Activated T-cell treated with anti-CD3 and anti-CD28 coated beads, Interleukin-2, amount 50 U/mL, for 72 hours (primary cell): Measurements from ENCODE around the gene NRCAM. TPM values are rescaled to one million over a fixed set of nuclear protein-coding genes. Genes with fewer than 3 reads are reported as not detected.

Experiments used
- ATAC-seq, 2 donors: fragments of 150-1000 bp; cut with Tn5 transposase; replicated peaks in 1 of 2; 2 replicates each; pipeline ENCODE4 v1.10.0; 2021; ENCODE audit warnings: moderate library complexity in 2 of 2, mild to moderate bottlenecking in 1 of 2
- DNase-seq, 2 donors: peaks; one replicate each; pipeline ENCODE4 v3.0.0; 2021 to 2022; ENCODE audit warnings: mixed read lengths in 1 of 2
- H3K27ac Mint-ChIP-seq: one replicate; pipeline ENCODE4 v1.8.0; 2022; ENCODE audit warnings: mild to moderate bottlenecking, moderate library complexity, mixed read lengths
- H3K27me3 Mint-ChIP-seq: one replicate; pipeline ENCODE4 v1.8.0; 2022; ENCODE audit warnings: low read depth, mixed read lengths
- H3K36me3 Mint-ChIP-seq, 2 donors: one replicate each; pipeline ENCODE4 v1.8.0; 2022; ENCODE audit warnings: mixed read lengths in 2 of 2, mild to moderate bottlenecking in 1 of 2; ENCODE audit not compliant: insufficient read depth in 2 of 2
- H3K4me1 Mint-ChIP-seq: one replicate; pipeline ENCODE4 v1.8.0; 2022; ENCODE audit warnings: low read depth, mixed read lengths
- H3K4me3 Mint-ChIP-seq, 2 donors: one replicate each; pipeline ENCODE4 v1.8.0; 2022; ENCODE audit warnings: mild to moderate bottlenecking in 2 of 2, mixed read lengths in 2 of 2, moderate library complexity in 2 of 2
- H3K9me3 Mint-ChIP-seq, 2 donors: one replicate each; pipeline ENCODE4 v1.8.0; 2022; ENCODE audit warnings: mixed read lengths in 2 of 2
- total RNA-seq, 2 donors: library from RNA; stranded (reverse); gene quantifications; one replicate each; pipeline ENCODE4 v1.2.3, GENCODE V29; 2022

NRCAM gene
- total RNA-seq, 2 donors from 2014 or later, result 2.5 to 4.1 TPM

DNA sequence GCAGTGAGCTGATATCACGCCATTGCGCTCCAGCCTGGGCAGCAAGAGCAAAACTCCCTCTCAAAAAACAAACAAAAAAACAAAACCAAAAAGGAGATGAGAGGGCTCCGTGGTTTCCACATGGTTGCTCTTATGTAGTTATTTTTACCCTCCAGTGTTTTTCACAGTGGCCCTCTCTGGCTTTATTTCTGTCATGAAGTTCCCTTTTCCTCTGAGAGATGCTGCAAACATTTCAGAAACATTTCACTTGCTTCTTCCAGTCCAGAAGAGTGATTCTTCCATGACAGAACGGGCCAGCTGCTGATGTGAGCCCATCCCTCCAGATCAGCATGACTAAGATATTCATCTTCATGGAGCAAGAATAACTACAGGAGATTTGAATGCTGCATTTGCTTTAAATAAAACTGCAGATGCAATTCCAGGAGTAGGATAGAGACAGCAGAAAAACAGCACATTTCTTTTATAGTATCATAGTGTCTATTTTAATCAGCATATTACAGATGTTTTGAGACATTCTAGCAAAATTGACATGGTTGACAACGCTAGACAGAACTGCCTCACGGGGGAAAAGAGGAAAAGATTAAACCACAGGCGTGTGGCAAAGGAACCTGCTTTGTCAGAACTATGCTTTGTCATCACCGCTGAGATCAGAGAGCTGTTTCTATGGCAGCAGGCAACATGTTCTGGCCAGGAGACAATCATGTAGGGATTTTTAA, 40.3 kb downstream of the NRCAM start:
- H3K4me3 Mint-ChIP-seq, result peak overlapping the region in 1 of 2 donors; percentile 47
- peak overlapping the region; percentile 22 for H3K27ac Mint-ChIP-seq
- H3K4me1 Mint-ChIP-seq, result peaks cover 29% of the 10 kb centered on the region
- H3K9me3 Mint-ChIP-seq, result peaks cover 0 to 1% of the 10 kb centered on the region in 2 donors
- peak; percentile 90 to 91 for ATAC-seq
- H3K27me3 Mint-ChIP-seq, result peaks cover 64% of the 10 kb centered on the region
- H3K36me3 Mint-ChIP-seq, result peaks cover 0 to 1% of the 10 kb centered on the region in 2 donors
- peak; percentile 42 to 44 for DNase-seq

DNA sequence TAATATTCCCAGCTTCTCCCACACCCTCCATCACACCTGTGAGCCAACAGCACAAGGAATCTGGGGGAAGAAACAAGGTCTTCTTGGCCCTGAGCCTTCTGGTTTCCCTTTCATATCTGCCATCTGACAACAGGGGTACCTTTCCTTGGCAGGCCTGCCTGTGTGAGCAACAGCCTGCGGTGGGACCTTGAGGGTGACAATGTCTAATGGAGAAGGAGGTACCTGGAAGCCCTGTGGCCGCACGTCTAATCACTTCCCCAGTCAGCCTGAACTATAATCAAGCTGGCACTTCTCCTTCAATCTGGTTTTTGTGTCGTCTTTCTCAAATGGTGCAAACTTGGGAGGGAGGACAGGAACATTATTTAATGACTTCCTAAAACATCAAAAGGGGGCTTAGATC, 41.2 kb downstream of the NRCAM start:
- DNase-seq (no peak), ATAC-seq (no peak)
- Mint-ChIP-seq H3K4me3 (no peak overlapping the region), H3K27me3 (peaks cover 56% of the 10 kb centered on the region), H3K4me1 (peaks cover 20% of the 10 kb centered on the region), H3K9me3 (peaks cover 0 to 1% of the 10 kb centered on the region in 2 donors), H3K27ac (no peak overlapping the region), H3K36me3 (peaks cover 0 to 1% of the 10 kb centered on the region in 2 donors)

GRCh38 chr7:108413782-108414492, 42.3 kb downstream of the NRCAM start:
- ATAC-seq (peak; percentile 74 to 75), DNase-seq (peak in 1 of 2 donors; percentile 21)
- H3K4me1 Mint-ChIP-seq, result peaks cover 15% of the 10 kb centered on the region
- peaks cover 0 to 1% of the 10 kb centered on the region in 2 donors for H3K9me3 Mint-ChIP-seq
- H3K36me3 Mint-ChIP-seq, result peaks cover 0 to 1% of the 10 kb centered on the region in 2 donors
- H3K27ac Mint-ChIP-seq, result no peak overlapping the region
- H3K4me3 Mint-ChIP-seq, result no peak overlapping the region
- H3K27me3 Mint-ChIP-seq, result peaks cover 44% of the 10 kb centered on the region

DNA sequence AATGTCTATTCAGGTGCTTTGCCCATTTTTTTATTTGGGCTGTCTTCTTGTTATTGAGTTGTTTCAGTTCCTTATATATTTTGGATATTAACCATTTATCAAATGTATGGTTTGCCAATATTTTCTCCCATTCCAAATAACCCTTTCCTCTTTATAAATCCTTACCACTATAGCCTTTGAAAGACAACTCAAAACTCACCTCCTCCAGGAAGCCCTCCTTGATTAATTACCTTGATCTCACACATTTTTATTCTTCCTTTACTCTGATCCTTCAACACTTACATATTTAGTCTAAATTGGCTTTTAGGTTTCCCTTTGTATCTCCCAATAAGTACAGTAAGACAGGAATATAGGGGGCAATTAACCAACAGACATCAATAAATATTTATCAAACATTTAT, 42.9 kb downstream of the NRCAM start:
- no peak for ATAC-seq
- peaks cover 40% of the 10 kb centered on the region for H3K27me3 Mint-ChIP-seq

DNA sequence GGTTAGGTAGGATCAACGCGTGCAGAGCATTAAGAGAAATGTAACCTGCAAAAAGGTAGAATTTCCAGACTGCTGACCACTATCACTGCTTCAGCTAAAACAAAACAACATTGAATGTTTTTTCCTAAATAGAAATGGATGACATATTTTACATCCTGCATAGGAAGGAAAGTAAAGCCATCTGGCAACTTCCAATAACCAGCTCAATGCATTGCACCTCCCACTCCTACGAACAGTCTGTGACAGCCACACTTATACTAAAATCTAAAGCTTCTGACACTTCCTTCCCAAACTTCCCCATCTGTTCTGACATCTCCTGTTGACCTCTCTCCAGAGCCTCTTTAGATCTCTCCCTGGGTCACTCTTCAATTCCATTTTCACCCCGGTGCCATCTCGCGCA, 47.1 kb downstream of the NRCAM start:
- Mint-ChIP-seq H3K9me3 (peaks cover 0 to 1% of the 10 kb centered on the region in 2 donors), H3K4me3 (no peak overlapping the region), H3K27me3 (peaks cover 15% of the 10 kb centered on the region), H3K27ac (no peak overlapping the region), H3K36me3 (peaks cover 0 to 1% of the 10 kb centered on the region in 2 donors), H3K4me1 (no peaks in the 10 kb centered on the region)
- DNase-seq (no peak), ATAC-seq (no peak)

More for the DNA sequence above, 42.9 kb downstream of the NRCAM start:
- no peak overlapping the region for H3K27ac Mint-ChIP-seq
- H3K4me1 Mint-ChIP-seq, result peaks cover 12% of the 10 kb centered on the region
- H3K36me3 Mint-ChIP-seq, result peaks cover 0 to 1% of the 10 kb centered on the region in 2 donors
- H3K4me3 Mint-ChIP-seq, result no peak overlapping the region
- no peak for DNase-seq
- H3K9me3 Mint-ChIP-seq, result peaks cover 0 to 1% of the 10 kb centered on the region in 2 donors

DNA sequence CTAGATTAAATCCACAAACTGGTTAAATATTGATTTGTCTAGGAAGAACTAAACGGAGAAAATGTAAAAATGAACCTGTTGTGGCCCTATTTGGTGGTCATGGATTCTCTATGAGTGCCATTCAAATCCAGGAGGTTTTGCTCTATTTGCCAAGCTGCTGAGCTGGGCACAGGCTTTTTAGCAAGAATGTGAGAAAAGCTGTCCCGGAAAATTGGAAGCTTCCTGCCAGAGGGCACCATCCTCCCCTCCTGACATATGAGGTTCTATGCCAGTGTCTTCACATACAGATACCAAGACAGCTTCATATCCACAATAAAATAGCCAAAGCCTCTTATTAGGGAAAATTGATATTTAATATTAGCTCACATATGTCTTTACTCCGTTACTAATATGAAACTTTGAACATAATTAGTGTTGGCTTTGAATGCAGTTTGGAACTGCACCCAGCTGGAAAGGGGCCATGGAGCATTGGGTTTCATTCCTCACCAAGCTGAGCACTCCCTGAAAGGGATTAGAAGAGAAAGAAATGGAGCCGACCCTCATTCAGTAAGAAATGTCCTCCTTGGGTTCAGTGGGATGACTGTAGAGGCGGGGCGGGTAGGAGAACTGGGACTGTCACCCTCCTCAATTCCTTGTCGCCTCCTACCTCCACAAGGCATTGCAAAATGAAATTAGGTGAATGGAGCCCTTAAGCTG, 47.8 kb downstream of the NRCAM start:
- Mint-ChIP-seq H3K9me3 (peaks cover 0 to 1% of the 10 kb centered on the region in 2 donors), H3K4me3 (no peak overlapping the region), H3K36me3 (no peaks in the 10 kb centered on the region), H3K4me1 (no peaks in the 10 kb centered on the region), H3K27me3 (peaks cover 9% of the 10 kb centered on the region), H3K27ac (no peak overlapping the region)
- no peak for ATAC-seq
- no peak for DNase-seq

- no peak for DNase-seq
- Mint-ChIP-seq H3K36me3 (no peaks in the 10 kb centered on the region), H3K4me1 (peaks cover 3% of the 10 kb centered on the region), H3K27me3 (peaks cover 1% of the 10 kb centered on the region), H3K27ac (no peak overlapping the region), H3K9me3 (no peaks in the 10 kb centered on the region), H3K4me3 (no peak overlapping the region)
- no peak for ATAC-seq
Observed at GRCh38 chr7:108407676-108408075, 48.6 kb downstream of the NRCAM start.

GRCh38 chr7:108406222-108406890, 49.9 kb downstream of the NRCAM start:
- H3K27me3 Mint-ChIP-seq, result no peaks in the 10 kb centered on the region
- H3K9me3 Mint-ChIP-seq, result no peaks in the 10 kb centered on the region
- peaks cover 6% of the 10 kb centered on the region for H3K4me1 Mint-ChIP-seq
- ATAC-seq (no peak), DNase-seq (no peak)
- H3K4me3 Mint-ChIP-seq, result no peak overlapping the region
- H3K36me3 Mint-ChIP-seq, result no peaks in the 10 kb centered on the region
- no peak overlapping the region for H3K27ac Mint-ChIP-seq

DNA sequence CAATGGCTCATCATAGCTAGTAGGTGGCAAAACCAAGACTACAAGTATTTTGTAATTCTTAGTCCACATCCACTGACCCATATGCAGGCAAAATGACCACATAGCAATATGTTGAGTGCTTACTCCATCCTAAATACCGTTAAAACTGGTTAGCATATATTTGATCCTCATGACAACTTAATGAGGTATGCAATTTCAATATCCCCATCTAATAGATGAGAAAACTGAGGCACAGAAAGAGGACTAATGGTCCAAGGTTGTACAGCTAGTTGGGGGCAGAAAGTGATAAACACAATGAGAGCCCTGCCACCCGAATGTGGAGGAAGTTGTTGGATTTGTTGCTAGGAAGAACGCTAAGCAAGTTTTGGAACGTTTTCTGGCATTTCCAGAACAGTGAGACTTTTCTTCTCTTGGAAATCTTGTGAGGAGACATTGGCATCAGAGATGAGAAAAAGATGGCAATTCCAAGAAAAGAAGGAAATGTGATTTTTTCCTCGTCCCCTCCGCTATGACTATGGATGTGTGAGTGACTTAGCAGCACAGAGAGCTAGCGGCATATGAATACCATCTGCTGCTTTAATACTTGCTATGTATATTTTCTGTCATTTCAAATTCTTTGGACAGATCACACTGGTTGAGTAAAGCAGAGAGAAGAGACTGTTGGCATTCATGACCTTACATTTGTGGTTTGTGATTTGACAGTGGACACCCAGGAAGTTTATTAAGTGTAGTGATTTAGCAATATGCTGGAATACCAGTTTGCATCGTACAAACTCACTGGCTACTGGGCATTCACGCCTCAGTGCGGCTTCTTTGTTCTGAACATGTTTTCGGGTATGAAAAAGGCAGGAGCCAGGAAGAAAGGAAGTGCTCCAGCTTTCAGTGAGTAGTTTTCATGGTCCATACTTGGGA, 51.5 kb downstream of the NRCAM start:
- H3K27ac Mint-ChIP-seq, result no peak overlapping the region
- no peaks in the 10 kb centered on the region for H3K9me3 Mint-ChIP-seq
- no peaks in the 10 kb centered on the region for H3K36me3 Mint-ChIP-seq
- H3K27me3 Mint-ChIP-seq, result no peaks in the 10 kb centered on the region
- ATAC-seq, result no peak
- H3K4me1 Mint-ChIP-seq, result peaks cover 6% of the 10 kb centered on the region
- DNase-seq, result no peak
- no peak overlapping the region for H3K4me3 Mint-ChIP-seq

DNA sequence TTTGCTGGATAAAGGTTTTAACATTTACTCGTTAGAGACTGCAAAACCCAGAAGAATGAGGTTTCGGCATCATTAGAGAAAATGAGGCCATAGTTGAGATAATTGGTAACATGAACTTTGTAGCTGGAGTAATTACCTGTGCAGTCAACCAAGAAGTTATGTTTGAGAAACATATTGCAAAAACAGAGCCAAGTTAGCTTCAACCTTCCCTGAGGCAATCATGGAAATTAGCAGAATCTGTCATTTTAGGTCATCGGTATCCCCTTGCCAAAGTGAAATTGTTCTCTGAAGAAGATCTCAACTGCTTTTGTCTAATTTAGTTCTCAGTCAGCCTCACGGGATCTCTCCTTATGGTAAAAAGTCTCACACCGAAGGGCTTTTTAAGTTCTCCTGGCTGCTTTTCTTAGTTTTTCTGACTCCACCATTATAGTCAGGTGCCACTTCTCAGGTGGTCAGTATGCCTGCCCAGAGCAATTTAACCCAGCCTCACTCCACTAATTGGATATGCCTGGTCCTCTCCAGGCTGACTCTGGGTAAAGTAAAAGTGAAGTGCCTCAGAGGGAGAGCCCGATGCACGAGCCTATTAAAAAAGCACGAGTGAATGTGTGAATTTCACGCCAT, 52.5 kb downstream of the NRCAM start:
- Mint-ChIP-seq H3K4me3 (no peak overlapping the region), H3K27me3 (no peaks in the 10 kb centered on the region), H3K9me3 (no peaks in the 10 kb centered on the region), H3K4me1 (peaks cover 6% of the 10 kb centered on the region), H3K27ac (no peak overlapping the region), H3K36me3 (no peaks in the 10 kb centered on the region)
- ATAC-seq (no peak), DNase-seq (no peak)

GRCh38 chr7:108402865-108403264, 53.4 kb downstream of the NRCAM start:
- Mint-ChIP-seq H3K4me3 (no peak overlapping the region), H3K36me3 (no peaks in the 10 kb centered on the region), H3K27ac (no peak overlapping the region), H3K27me3 (peaks cover 6% of the 10 kb centered on the region), H3K9me3 (no peaks in the 10 kb centered on the region), H3K4me1 (peaks cover 6% of the 10 kb centered on the region)
- peak; percentile 69 to 75 for ATAC-seq
- DNase-seq, result no peak

- Mint-ChIP-seq H3K4me3 (no peak overlapping the region), H3K4me1 (no peaks in the 10 kb centered on the region), H3K36me3 (no peaks in the 10 kb centered on the region), H3K27me3 (peaks cover 11% of the 10 kb centered on the region), H3K27ac (no peak overlapping the region), H3K9me3 (no peaks in the 10 kb centered on the region)
- DNase-seq (no peak), ATAC-seq (no peak)
Observed at GRCh38 chr7:108396080-108396479, 60.2 kb downstream of the NRCAM start.
